ENCODE results near the gene PDE3B. TPM values are rescaled to one million over a fixed set of nuclear protein-coding genes. Genes with fewer than 3 reads are reported as not detected.
"Not testable (repeated sequence)": the region's sequence is repeated elsewhere in the genome, so short reads cannot be mapped to it uniquely, and the experiment has no call there.

PDE3B gene
- total RNA-seq, 1 donor from 2014 or later, result 5.3 TPM

- DNase-seq, result no peak
Measured at GRCh38 chr11:14835496-14836492, 192.2 kb downstream of the PDE3B start.

GRCh38 chr11:14842002-14842401 is 198.4 kb downstream of the PDE3B start:
- ATAC-seq (ENCODE audit: poor library complexity) (no peak), DNase-seq (no peak)
- intact Hi-C loops (cut with DNase I), result no loop called here

More at GRCh38 chr11:14835496-14836492, 192.2 kb downstream of the PDE3B start:
- intact Hi-C loops (cut with DNase I), result no loop called here
- no peak for ATAC-seq (ENCODE audit: poor library complexity)

GRCh38 chr11:14852571-14853177 is 209.1 kb downstream of the PDE3B start:
- no peak for DNase-seq
- intact Hi-C loops (cut with DNase I), result no loop called here
- no peak for ATAC-seq (ENCODE audit: poor library complexity)

- DNase-seq (no peak), ATAC-seq (ENCODE audit: poor library complexity) (no peak)
- intact Hi-C loops (cut with DNase I), result no loop called here
Measured at GRCh38 chr11:14854057-14854456, 210.5 kb downstream of the PDE3B start.

- DNase-seq, result no peak
- no peak for ATAC-seq (ENCODE audit: poor library complexity)
- intact Hi-C loops (cut with DNase I), result no loop called here
Measured at GRCh38 chr11:14855890-14856289, 212.3 kb downstream of the PDE3B start.

GRCh38 chr11:14857621-14858020 is 214.0 kb downstream of the PDE3B start:
- no peak for DNase-seq
- intact Hi-C loops (cut with DNase I), result no loop called here
- ATAC-seq (ENCODE audit: poor library complexity), result no peak

- no peak for ATAC-seq (ENCODE audit: poor library complexity)
- intact Hi-C loops (cut with DNase I), result no loop called here
- DNase-seq, result no peak
Measured at GRCh38 chr11:14858404-14858803, 214.8 kb downstream of the PDE3B start.

- DNase-seq (no peak), ATAC-seq (ENCODE audit: poor library complexity) (no peak)
- intact Hi-C loops (cut with DNase I), result no loop called here
Measured at GRCh38 chr11:14860511-14860910, 216.9 kb downstream of the PDE3B start.

- DNase-seq (no peak), ATAC-seq (ENCODE audit: poor library complexity) (no peak)
- intact Hi-C loops (cut with DNase I), result no loop called here
Measured at GRCh38 chr11:14861680-14862079, 218.1 kb downstream of the PDE3B start.

GRCh38 chr11:14863775-14864174 is 220.2 kb downstream of the PDE3B start:
- intact Hi-C loops (cut with DNase I); ATAC-seq (ENCODE audit: poor library complexity); DNase-seq: not testable (repeated sequence)

- intact Hi-C loops (cut with DNase I), result no loop called here
- DNase-seq, result no peak
- ATAC-seq (ENCODE audit: poor library complexity), result no peak
Measured at GRCh38 chr11:14872032-14872431, 228.4 kb downstream of the PDE3B start.

GRCh38 chr11:14873632-14874031 is 230.0 kb downstream of the PDE3B start:
- ATAC-seq (ENCODE audit: poor library complexity) (no peak), DNase-seq (no peak)
- intact Hi-C loops (cut with DNase I), result no loop called here

- intact Hi-C loops (cut with DNase I), result no loop called here
- DNase-seq, result no peak
- ATAC-seq (ENCODE audit: poor library complexity), result no peak
Measured at GRCh38 chr11:14875163-14875562, 231.6 kb downstream of the PDE3B start.

GRCh38 chr11:14881576-14882193 is 238.1 kb downstream of the PDE3B start:
- DNase-seq (no peak), ATAC-seq (ENCODE audit: poor library complexity) (no peak)
- intact Hi-C loops (cut with DNase I), result no loop called here

GRCh38 chr11:14882196-14882595 is 238.6 kb downstream of the PDE3B start:
- ATAC-seq (ENCODE audit: poor library complexity) (no peak), DNase-seq (no peak)
- intact Hi-C loops (cut with DNase I), result no loop called here

GRCh38 chr11:14883683-14884082 is 240.1 kb downstream of the PDE3B start:
- intact Hi-C loops (cut with DNase I); ATAC-seq (ENCODE audit: poor library complexity); DNase-seq: not testable (repeated sequence)

GRCh38 chr11:14884667-14885273 is 241.2 kb downstream of the PDE3B start:
- intact Hi-C loops (cut with DNase I), result no loop called here
- DNase-seq (no peak), ATAC-seq (ENCODE audit: poor library complexity) (no peak)

GRCh38 chr11:14886513-14886912 is 242.9 kb downstream of the PDE3B start:
- no peak for ATAC-seq (ENCODE audit: poor library complexity)
- DNase-seq, result no peak
- intact Hi-C loops (cut with DNase I), result no loop called here

All from Right ventricle myocardium superior (tissue), 1 donor.